Memory B cell (primary cell): Measurements from ENCODE around the gene CEP95.
A peak's percentile ranks its signal among the peaks of the same experiment; 100 is the strongest.

Source experiments
- ATAC-seq: fragments of 150-1000 bp; cut with Tn5 transposase; 2 replicates; pipeline ENCODE4 v1.10.0; 2021; ENCODE audit warnings: low read depth, mild to moderate bottlenecking, moderate library complexity
- DNase-seq, 2 donors: peaks; one replicate each; pipeline ENCODE4 v3.0.0; 2022; ENCODE audit warnings: low spot score in 2 of 2
- H3K27ac Mint-ChIP-seq: one replicate; pipeline ENCODE4 v1.8.0; 2022; ENCODE audit warnings: mild to moderate bottlenecking, moderate library complexity, mixed read lengths
- H3K27me3 Mint-ChIP-seq: one replicate; pipeline ENCODE4 v1.8.0; 2022; ENCODE audit warnings: mixed read lengths
- H3K36me3 Mint-ChIP-seq: one replicate; pipeline ENCODE4 v1.8.0; 2022; ENCODE audit warnings: mild to moderate bottlenecking, mixed read lengths
- H3K4me1 Mint-ChIP-seq: one replicate; pipeline ENCODE4 v1.8.0; 2022; ENCODE audit warnings: mixed read lengths
- H3K4me3 Mint-ChIP-seq: one replicate; pipeline ENCODE4 v1.8.0; 2022; ENCODE audit warnings: mild to moderate bottlenecking, moderate library complexity, mixed read lengths
- H3K9me3 Mint-ChIP-seq: one replicate; pipeline ENCODE4 v1.8.0; 2022; ENCODE audit warnings: mixed read lengths

The CEP95 gene

DNA sequence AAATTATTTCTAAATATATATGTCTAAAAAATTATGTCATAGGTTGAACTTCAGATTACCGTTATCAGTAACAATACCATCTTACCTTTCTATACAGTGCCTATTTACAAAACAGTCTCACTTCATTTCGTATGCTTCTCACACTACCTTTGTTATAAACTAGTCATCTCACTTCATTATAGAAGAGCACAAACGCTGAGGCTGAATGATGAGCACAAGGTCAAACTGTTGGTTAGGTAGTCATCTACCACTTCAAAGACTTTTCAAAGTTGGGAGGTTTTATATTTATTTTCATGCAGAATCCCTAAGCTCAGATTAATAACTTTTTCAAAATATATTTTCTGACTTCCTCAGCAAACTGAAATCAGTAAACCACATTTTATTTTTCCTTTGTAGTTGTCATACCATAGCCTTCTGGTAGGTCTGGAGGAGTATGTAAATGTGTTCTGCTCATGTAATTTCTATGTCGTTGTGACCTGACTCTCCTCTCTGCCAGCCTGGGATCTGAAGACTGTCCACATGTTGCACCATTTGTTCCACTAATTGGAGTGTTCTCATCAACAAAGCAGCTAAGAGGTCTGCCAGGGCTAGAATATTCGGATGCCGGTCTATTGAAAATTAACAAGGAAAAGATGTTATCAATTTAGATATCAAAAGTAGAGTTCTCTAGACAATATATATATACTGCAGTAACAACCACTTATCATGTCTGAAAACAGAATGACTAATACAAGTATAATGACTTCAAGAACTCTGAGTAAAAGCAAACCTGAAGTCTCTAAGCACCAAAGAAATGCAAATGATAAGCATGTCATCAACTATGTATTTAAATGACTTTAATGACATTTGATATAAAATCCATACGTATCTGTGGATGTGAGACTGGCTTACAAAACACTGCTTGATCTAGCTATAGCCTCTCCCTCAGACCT is 73.9 kb downstream of the CEP95 start:
- no peak for DNase-seq
- peak overlapping the region; percentile 45 for H3K27ac Mint-ChIP-seq
- H3K4me3 Mint-ChIP-seq, result no peak overlapping the region

DNA sequence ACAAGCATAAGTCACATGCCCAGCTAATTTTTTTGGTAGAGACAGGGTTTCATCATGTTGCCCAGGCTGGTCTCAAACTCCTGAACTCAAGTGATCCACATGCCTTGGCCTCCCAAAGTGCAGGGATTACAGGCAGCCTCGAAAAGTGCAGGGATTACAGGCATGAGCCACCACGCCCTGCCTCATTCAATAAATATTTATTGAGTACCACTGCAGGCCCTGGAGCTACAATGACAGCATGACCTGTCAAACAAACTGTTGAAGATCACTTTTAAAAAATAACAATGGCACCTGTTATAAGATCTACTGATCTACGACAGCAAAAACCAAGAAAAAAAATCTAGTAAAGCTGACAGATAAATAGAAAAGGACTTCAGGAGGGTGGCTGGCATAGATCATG is 76.3 kb downstream of the CEP95 start:
- no peak for ATAC-seq
- Mint-ChIP-seq H3K4me1 (peaks cover 2% of the 10 kb centered on the region), H3K27ac (no peak overlapping the region), H3K4me3 (no peak overlapping the region), H3K9me3 (no peaks in the 10 kb centered on the region), H3K36me3 (peaks cover 16% of the 10 kb centered on the region), H3K27me3 (no peaks in the 10 kb centered on the region)
- no peak for DNase-seq

More for the DNA sequence above, 73.9 kb downstream of the CEP95 start:
- Mint-ChIP-seq H3K36me3 (peaks cover 22% of the 10 kb centered on the region), H3K27me3 (no peaks in the 10 kb centered on the region), H3K4me1 (peaks cover 2% of the 10 kb centered on the region), H3K9me3 (no peaks in the 10 kb centered on the region)
- ATAC-seq, result no peak

- peaks cover 12% of the 10 kb centered on the region for H3K36me3 Mint-ChIP-seq
- H3K27me3 Mint-ChIP-seq, result no peaks in the 10 kb centered on the region
- no peak overlapping the region for H3K27ac Mint-ChIP-seq
- peaks cover 2% of the 10 kb centered on the region for H3K4me1 Mint-ChIP-seq
- ATAC-seq (no peak), DNase-seq (no peak)
- H3K9me3 Mint-ChIP-seq, result no peaks in the 10 kb centered on the region
- no peak overlapping the region for H3K4me3 Mint-ChIP-seq
Observed at GRCh38 chr17:64585146-64585545, 78.4 kb downstream of the CEP95 start.
